GM19397 (cell line): ENCODE results near the gene SSH3.

Experiments
- ATAC-seq: cut with Tn5 transposase; IDR thresholded peaks from one replicate; pipeline ENCODE4 v1.9.1; 2021; ENCODE audit warnings: mild to moderate bottlenecking, moderate library complexity; ENCODE audit not compliant: unreplicated experiment

The SSH3 gene

GRCh38 chr11:67291481-67292381 lies 11.6 kb upstream of the SSH3 start:
- no peak for ATAC-seq

- no peak for ATAC-seq
These were observed 10.7 kb upstream of the SSH3 start for GRCh38 chr11:67292671-67293070.

- no peak for ATAC-seq
These were observed 10.2 kb upstream of the SSH3 start for GRCh38 chr11:67293090-67293489.

GRCh38 chr11:67295846-67296245 lies 7.5 kb upstream of the SSH3 start:
- no peak for ATAC-seq

GRCh38 chr11:67298786-67299185 lies 4.5 kb upstream of the SSH3 start:
- ATAC-seq, result no peak

- ATAC-seq, result no peak
These were observed 3.7 kb upstream of the SSH3 start for GRCh38 chr11:67299471-67300191.

GRCh38 chr11:67300256-67300755 lies 3.0 kb upstream of the SSH3 start:
- ATAC-seq, result no peak

GRCh38 chr11:67300756-67301312 lies 2.5 kb upstream of the SSH3 start:
- no peak for ATAC-seq

GRCh38 chr11:67301313-67301921 lies 1.9 kb upstream of the SSH3 start:
- no peak for ATAC-seq

GRCh38 chr11:67301951-67302516 lies 1.3 kb upstream of the SSH3 start:
- ATAC-seq, result no peak

GRCh38 chr11:67302571-67303131 lies 679 bp upstream of the SSH3 start:
- ATAC-seq, result no peak

- no peak for ATAC-seq
These were observed 593 bp downstream of the SSH3 start for GRCh38 chr11:67303835-67304411.

- no peak for ATAC-seq
These were observed 1.3 kb downstream of the SSH3 start for GRCh38 chr11:67304511-67305113.

- no peak for ATAC-seq
These were observed 3.6 kb downstream of the SSH3 start for GRCh38 chr11:67306769-67307544.

- no peak for ATAC-seq
These were observed 4.2 kb downstream of the SSH3 start for GRCh38 chr11:67307545-67308001.

GRCh38 chr11:67308031-67308866 lies 4.9 kb downstream of the SSH3 start:
- ATAC-seq, result no peak

- no peak for ATAC-seq
These were observed 5.8 kb downstream of the SSH3 start for GRCh38 chr11:67309166-67309565.

- ATAC-seq, result no peak
These were observed 6.3 kb downstream of the SSH3 start for GRCh38 chr11:67309661-67310061.
